Stimulated activated naive CD8-positive, alpha-beta T cell treated with anti-CD3 and anti-CD28 coated beads, Interleukin-15, Interleukin-2, amounts not matched to agents 100 ng/mL and 50 ng/mL, for 24 hours (primary cell): Measurements from ENCODE around the gene SLC22A2.

ENCODE experiments used
- H3K27ac Mint-ChIP-seq: one replicate; pipeline ENCODE4 v1.8.0; 2021; ENCODE audit warnings: mild to moderate bottlenecking, mixed read lengths
- H3K27me3 Mint-ChIP-seq: one replicate; pipeline ENCODE4 v1.8.0; 2021; ENCODE audit warnings: mixed read lengths
- H3K36me3 Mint-ChIP-seq: one replicate; pipeline ENCODE4 v1.8.0; 2021; ENCODE audit warnings: low read depth, mixed read lengths
- H3K4me1 Mint-ChIP-seq: one replicate; pipeline ENCODE4 v1.8.0; 2021; ENCODE audit warnings: low read depth, mixed read lengths
- H3K4me3 Mint-ChIP-seq: one replicate; pipeline ENCODE4 v1.8.0; 2021; ENCODE audit warnings: mild to moderate bottlenecking, mixed read lengths
- H3K9me3 Mint-ChIP-seq: one replicate; pipeline ENCODE4 v1.8.0; 2021; ENCODE audit warnings: mixed read lengths

Gene SLC22A2

DNA sequence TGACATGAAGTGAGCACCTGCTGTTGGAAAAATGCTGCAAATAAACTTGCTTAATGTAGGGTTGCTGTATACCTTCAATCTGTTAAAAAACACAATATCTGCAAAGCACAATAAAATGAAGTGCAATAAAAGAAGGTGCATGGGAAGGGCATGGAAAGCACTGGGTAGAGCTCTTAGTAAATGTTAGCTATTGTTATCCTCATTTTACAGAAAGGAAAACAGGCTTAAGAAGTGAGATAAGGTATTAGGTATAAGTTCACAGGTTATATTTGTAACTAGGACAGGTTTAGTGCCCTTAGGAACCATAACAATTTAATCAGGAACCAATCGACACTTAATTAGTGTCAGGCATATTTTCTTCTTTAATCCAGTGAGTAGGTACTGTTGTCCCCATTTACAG, 36.7 kb downstream of the SLC22A2 start:
- H3K36me3 Mint-ChIP-seq, result no peaks in the 10 kb centered on the region
- H3K27ac Mint-ChIP-seq, result no peak overlapping the region
- peaks cover 34% of the 10 kb centered on the region for H3K27me3 Mint-ChIP-seq
- no peak overlapping the region for H3K4me3 Mint-ChIP-seq
- peaks cover 15% of the 10 kb centered on the region for H3K4me1 Mint-ChIP-seq
- peaks cover 4% of the 10 kb centered on the region for H3K9me3 Mint-ChIP-seq

GRCh38 chr6:160221423-160221822, 37.2 kb downstream of the SLC22A2 start:
- no peak overlapping the region for H3K27ac Mint-ChIP-seq
- H3K36me3 Mint-ChIP-seq, result no peaks in the 10 kb centered on the region
- H3K27me3 Mint-ChIP-seq, result peaks cover 37% of the 10 kb centered on the region
- peaks cover 10% of the 10 kb centered on the region for H3K4me1 Mint-ChIP-seq
- H3K9me3 Mint-ChIP-seq, result peaks cover 4% of the 10 kb centered on the region
- H3K4me3 Mint-ChIP-seq, result no peak overlapping the region

- no peak overlapping the region for H3K27ac Mint-ChIP-seq
- peaks cover 50% of the 10 kb centered on the region for H3K27me3 Mint-ChIP-seq
- no peaks in the 10 kb centered on the region for H3K36me3 Mint-ChIP-seq
- H3K9me3 Mint-ChIP-seq, result peaks cover 13% of the 10 kb centered on the region
- no peaks in the 10 kb centered on the region for H3K4me1 Mint-ChIP-seq
- H3K4me3 Mint-ChIP-seq, result no peak overlapping the region
Observed at GRCh38 chr6:160218810-160219209, 39.8 kb downstream of the SLC22A2 start.

DNA sequence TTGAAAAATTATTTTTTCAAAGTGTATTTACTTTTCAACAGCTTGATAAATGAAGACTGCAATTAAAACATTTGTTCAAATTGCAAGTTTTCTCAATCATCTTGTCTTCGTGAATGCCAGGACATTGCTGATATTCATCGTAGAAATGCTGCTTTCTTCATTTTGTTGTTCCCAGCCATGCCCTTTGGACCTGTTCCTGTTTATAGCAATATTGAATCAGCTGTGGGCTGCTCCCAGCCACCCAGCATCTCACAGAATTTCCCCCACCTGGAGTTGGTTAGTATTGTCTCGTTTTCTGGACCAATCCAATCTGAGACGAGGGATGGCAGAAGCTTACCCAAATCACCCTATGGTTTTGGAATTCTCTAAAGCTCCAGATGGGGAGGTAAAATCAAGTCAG, 40.8 kb downstream of the SLC22A2 start:
- H3K27me3 Mint-ChIP-seq, result peaks cover 56% of the 10 kb centered on the region
- H3K9me3 Mint-ChIP-seq, result peaks cover 17% of the 10 kb centered on the region
- no peak overlapping the region for H3K4me3 Mint-ChIP-seq
- H3K27ac Mint-ChIP-seq, result no peak overlapping the region
- no peaks in the 10 kb centered on the region for H3K36me3 Mint-ChIP-seq
- H3K4me1 Mint-ChIP-seq, result no peaks in the 10 kb centered on the region

- Mint-ChIP-seq H3K27me3 (peaks cover 59% of the 10 kb centered on the region), H3K27ac (no peak overlapping the region), H3K9me3 (peaks cover 17% of the 10 kb centered on the region), H3K4me1 (no peaks in the 10 kb centered on the region), H3K4me3 (no peak overlapping the region), H3K36me3 (no peaks in the 10 kb centered on the region)
Observed at GRCh38 chr6:160217073-160217472, 41.5 kb downstream of the SLC22A2 start.

GRCh38 chr6:160215232-160215631, 43.4 kb downstream of the SLC22A2 start:
- H3K27ac Mint-ChIP-seq, result no peak overlapping the region
- H3K27me3 Mint-ChIP-seq, result peaks cover 65% of the 10 kb centered on the region
- H3K9me3 Mint-ChIP-seq, result peaks cover 17% of the 10 kb centered on the region
- no peaks in the 10 kb centered on the region for H3K4me1 Mint-ChIP-seq
- H3K4me3 Mint-ChIP-seq, result no peak overlapping the region
- no peaks in the 10 kb centered on the region for H3K36me3 Mint-ChIP-seq

- Mint-ChIP-seq H3K27ac (no peak overlapping the region), H3K27me3 (peaks cover 42% of the 10 kb centered on the region), H3K36me3 (no peaks in the 10 kb centered on the region), H3K4me1 (no peaks in the 10 kb centered on the region), H3K9me3 (peaks cover 9% of the 10 kb centered on the region), H3K4me3 (no peak overlapping the region)
Observed at GRCh38 chr6:160207618-160208017, 51.0 kb downstream of the SLC22A2 start.

GRCh38 chr6:160204710-160205109, 53.9 kb downstream of the SLC22A2 start:
- Mint-ChIP-seq H3K9me3 (peaks cover 9% of the 10 kb centered on the region), H3K4me3 (no peak overlapping the region), H3K27me3 (peaks cover 27% of the 10 kb centered on the region), H3K36me3 (no peaks in the 10 kb centered on the region), H3K4me1 (no peaks in the 10 kb centered on the region), H3K27ac (no peak overlapping the region)

DNA sequence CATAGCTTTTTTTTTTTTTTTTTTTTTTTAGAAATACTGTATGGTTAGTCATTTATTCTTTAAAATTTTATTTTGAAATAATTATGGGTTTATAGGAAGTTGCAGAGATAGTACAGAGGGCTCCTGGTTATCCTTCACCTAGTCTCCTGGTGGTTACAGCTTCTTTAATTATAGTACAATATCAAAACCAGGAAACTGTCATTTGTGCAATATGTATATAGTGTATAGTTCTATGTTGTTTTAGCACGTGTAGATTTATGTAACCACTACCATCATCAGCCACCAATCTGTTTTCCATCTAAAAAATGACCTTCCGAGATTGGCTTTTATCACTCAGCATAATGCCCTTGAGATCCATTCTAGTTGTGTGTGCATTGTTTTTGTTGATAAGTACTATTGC, 54.7 kb downstream of the SLC22A2 start:
- H3K36me3 Mint-ChIP-seq, result no peaks in the 10 kb centered on the region
- no peaks in the 10 kb centered on the region for H3K4me1 Mint-ChIP-seq
- peaks cover 9% of the 10 kb centered on the region for H3K9me3 Mint-ChIP-seq
- H3K27me3 Mint-ChIP-seq, result peaks cover 27% of the 10 kb centered on the region
- H3K4me3 Mint-ChIP-seq, result no peak overlapping the region
- no peak overlapping the region for H3K27ac Mint-ChIP-seq

DNA sequence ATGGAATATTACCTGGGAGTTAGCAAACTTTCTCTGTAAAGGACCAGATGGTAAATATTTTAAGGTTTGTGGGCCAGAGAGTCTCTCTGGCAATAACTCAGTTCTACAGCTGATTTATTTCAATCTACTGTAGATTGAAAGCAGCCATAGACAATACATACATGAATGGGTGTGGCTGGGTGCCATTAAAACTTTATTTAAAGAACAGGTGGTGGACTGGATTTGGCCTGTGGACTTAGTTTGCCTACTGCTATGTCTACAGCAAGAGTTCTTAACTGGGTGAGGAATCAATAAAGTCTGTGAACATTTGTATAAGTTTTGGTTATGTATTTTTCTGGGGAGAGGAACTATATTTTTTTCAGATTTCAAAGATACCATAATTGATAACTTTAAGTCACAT, 55.1 kb downstream of the SLC22A2 start:
- peaks cover 9% of the 10 kb centered on the region for H3K9me3 Mint-ChIP-seq
- H3K27me3 Mint-ChIP-seq, result peaks cover 27% of the 10 kb centered on the region
- H3K4me3 Mint-ChIP-seq, result no peak overlapping the region
- no peaks in the 10 kb centered on the region for H3K36me3 Mint-ChIP-seq
- H3K4me1 Mint-ChIP-seq, result no peaks in the 10 kb centered on the region
- no peak overlapping the region for H3K27ac Mint-ChIP-seq

GRCh38 chr6:160203076-160203475, 55.5 kb downstream of the SLC22A2 start:
- Mint-ChIP-seq H3K9me3 (peaks cover 8% of the 10 kb centered on the region), H3K4me1 (no peaks in the 10 kb centered on the region), H3K36me3 (no peaks in the 10 kb centered on the region), H3K27me3 (peaks cover 26% of the 10 kb centered on the region), H3K4me3 (no peak overlapping the region), H3K27ac (no peak overlapping the region)

DNA sequence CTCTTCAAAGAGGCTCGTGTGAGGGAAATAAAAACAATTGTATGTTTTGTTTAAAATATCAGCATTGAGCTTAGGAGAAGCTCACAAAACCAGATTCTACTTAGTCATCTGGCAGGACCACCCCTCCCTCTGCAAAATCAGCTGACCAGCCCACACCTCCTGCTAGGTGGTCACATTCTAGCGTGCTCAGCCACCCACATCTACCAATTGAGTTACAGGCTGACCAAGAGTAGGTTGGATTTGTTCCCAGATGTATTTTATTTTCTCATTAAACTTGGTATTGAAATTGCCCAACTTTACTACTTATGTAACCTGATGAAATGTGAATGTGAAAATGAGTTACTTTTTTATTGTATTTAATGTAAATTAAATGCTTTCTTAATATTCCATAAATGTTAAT, 56.2 kb downstream of the SLC22A2 start:
- Mint-ChIP-seq H3K27me3 (peaks cover 21% of the 10 kb centered on the region), H3K4me1 (no peaks in the 10 kb centered on the region), H3K27ac (no peak overlapping the region), H3K4me3 (no peak overlapping the region), H3K36me3 (no peaks in the 10 kb centered on the region), H3K9me3 (peaks cover 3% of the 10 kb centered on the region)

GRCh38 chr6:160201061-160201460, 57.6 kb downstream of the SLC22A2 start:
- H3K36me3 Mint-ChIP-seq, result no peaks in the 10 kb centered on the region
- peaks cover 3% of the 10 kb centered on the region for H3K9me3 Mint-ChIP-seq
- no peak overlapping the region for H3K4me3 Mint-ChIP-seq
- peaks cover 14% of the 10 kb centered on the region for H3K27me3 Mint-ChIP-seq
- no peaks in the 10 kb centered on the region for H3K4me1 Mint-ChIP-seq
- no peak overlapping the region for H3K27ac Mint-ChIP-seq

DNA sequence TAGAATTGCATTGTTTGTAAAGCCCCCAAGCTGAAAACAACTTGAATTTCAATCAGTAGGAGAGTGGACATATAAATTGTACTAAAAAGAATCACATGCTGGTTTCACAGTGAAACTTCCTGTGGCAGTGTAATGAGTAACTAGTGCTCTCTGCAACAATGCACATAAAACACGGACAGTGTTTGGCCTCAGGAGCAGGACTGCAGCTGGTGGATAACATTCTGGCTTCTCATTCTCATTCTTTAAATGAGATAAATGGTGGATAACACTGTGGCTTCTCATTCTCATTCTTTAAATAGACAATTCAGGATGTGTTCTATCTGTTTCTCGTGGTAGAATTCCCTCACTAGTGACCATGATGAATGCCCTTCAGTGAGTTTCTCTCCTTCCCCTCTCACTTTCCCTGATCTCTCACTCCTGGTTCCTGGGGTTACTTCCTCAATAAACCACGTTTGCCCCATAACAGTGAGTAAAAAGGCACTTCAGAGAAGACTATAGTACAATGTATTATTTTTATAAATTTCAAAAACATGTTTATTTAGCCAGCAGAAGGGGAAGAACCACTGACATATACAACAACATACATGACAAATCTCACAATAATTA, 59.9 kb downstream of the SLC22A2 start:
- H3K4me3 Mint-ChIP-seq, result no peak overlapping the region
- H3K27me3 Mint-ChIP-seq, result peaks cover 8% of the 10 kb centered on the region
- H3K27ac Mint-ChIP-seq, result no peak overlapping the region
- no peaks in the 10 kb centered on the region for H3K36me3 Mint-ChIP-seq
- H3K4me1 Mint-ChIP-seq, result no peaks in the 10 kb centered on the region
- peaks cover 4% of the 10 kb centered on the region for H3K9me3 Mint-ChIP-seq

GRCh38 chr6:160197662-160198061, 61.0 kb downstream of the SLC22A2 start:
- Mint-ChIP-seq H3K27ac (no peak overlapping the region), H3K36me3 (no peaks in the 10 kb centered on the region), H3K9me3 (peaks cover 10% of the 10 kb centered on the region), H3K4me3 (no peak overlapping the region), H3K4me1 (no peaks in the 10 kb centered on the region), H3K27me3 (peaks cover 8% of the 10 kb centered on the region)

DNA sequence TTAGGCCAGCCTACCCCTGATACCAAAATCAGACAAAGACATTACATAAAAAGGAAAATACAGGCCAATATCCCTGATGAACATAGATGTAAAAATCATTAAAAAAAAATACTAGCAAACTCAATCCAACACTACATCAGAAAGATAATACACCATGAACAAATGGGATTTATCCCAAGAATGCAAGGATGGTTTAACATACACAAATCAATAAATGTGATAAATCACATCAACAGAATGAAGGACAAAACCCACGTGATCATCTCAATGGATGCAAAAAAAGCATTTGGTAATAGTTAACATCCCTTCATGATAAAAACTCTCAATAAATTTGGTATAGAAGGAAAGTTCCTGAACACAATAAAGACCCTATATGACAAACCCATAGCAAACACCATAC, 63.8 kb downstream of the SLC22A2 start:
- Mint-ChIP-seq H3K27me3 (no peaks in the 10 kb centered on the region), H3K9me3 (peaks cover 18% of the 10 kb centered on the region), H3K36me3 (peaks cover 6% of the 10 kb centered on the region), H3K4me3 (no peak overlapping the region), H3K4me1 (no peaks in the 10 kb centered on the region), H3K27ac (no peak overlapping the region)
